ENCODE results near the gene SLC1A3. TPM values are rescaled to one million over a fixed set of nuclear protein-coding genes. Genes with fewer than 3 reads are reported as not detected.
"Not testable (repeated sequence)": the region's sequence is repeated elsewhere in the genome, so short reads cannot be mapped to it uniquely, and the experiment has no call there.

Gene SLC1A3
- total RNA-seq, 6 donors from 2014 or later, result 22.4 to 235 (median 42.0) TPM

DNA sequence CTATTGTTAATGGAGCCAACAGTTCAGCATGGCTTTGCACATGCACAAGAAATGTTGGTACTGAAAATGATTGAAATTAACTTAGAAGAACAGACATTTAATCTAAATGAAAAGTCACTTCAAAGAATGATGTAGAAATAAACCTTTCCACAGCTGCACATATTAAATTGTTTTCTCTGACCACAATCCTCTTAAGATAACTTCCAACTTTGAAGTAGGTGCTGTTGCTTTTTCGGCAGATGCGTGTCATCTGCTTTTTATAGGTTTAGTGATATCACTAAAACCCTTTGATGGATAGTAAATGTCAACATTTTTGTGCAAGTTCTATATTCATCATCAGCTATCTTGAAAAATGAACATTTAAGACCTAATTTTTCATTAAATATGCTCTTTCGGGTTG, 25.3 kb upstream of the SLC1A3 start:
- DNase-seq (no peak), ATAC-seq (ENCODE audit: low FRiP score in 2 of 2) (no peak)
- H3K4me3 ChIP-seq, result no peak overlapping the region
- no peaks in the 10 kb centered on the region for H3K9me3 ChIP-seq
- H3K27ac ChIP-seq, result no peak overlapping the region
- 77 to 85% methylated on average over 3 of the region's 3 CpGs for WGBS, 2 donors
- TF ChIP-seq POLR2AphosphoS5 (IDR thresholded peaks at IDR 0.05) (no peak), POLR2A (IDR thresholded peaks at IDR 0.05) (no peak), EP300 (IDR thresholded peaks at IDR 0.05) (no peak)
- TF ChIP-seq, protein P1, sequence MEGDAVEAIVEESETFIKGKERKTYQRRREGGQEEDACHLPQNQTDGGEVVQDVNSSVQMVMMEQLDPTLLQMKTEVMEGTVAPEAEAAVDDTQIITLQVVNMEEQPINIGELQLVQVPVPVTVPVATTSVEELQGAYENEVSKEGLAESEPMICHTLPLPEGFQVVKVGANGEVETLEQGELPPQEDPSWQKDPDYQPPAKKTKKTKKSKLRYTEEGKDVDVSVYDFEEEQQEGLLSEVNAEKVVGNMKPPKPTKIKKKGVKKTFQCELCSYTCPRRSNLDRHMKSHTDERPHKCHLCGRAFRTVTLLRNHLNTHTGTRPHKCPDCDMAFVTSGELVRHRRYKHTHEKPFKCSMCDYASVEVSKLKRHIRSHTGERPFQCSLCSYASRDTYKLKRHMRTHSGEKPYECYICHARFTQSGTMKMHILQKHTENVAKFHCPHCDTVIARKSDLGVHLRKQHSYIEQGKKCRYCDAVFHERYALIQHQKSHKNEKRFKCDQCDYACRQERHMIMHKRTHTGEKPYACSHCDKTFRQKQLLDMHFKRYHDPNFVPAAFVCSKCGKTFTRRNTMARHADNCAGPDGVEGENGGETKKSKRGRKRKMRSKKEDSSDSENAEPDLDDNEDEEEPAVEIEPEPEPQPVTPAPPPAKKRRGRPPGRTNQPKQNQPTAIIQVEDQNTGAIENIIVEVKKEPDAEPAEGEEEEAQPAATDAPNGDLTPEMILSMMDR (IDR thresholded peaks at IDR 0.05), result no peak
- no peaks in the 10 kb centered on the region for H3K4me1 ChIP-seq
- no peaks in the 10 kb centered on the region for H3K36me3 ChIP-seq
- H3K27me3 ChIP-seq, result no peaks in the 10 kb centered on the region

DNA sequence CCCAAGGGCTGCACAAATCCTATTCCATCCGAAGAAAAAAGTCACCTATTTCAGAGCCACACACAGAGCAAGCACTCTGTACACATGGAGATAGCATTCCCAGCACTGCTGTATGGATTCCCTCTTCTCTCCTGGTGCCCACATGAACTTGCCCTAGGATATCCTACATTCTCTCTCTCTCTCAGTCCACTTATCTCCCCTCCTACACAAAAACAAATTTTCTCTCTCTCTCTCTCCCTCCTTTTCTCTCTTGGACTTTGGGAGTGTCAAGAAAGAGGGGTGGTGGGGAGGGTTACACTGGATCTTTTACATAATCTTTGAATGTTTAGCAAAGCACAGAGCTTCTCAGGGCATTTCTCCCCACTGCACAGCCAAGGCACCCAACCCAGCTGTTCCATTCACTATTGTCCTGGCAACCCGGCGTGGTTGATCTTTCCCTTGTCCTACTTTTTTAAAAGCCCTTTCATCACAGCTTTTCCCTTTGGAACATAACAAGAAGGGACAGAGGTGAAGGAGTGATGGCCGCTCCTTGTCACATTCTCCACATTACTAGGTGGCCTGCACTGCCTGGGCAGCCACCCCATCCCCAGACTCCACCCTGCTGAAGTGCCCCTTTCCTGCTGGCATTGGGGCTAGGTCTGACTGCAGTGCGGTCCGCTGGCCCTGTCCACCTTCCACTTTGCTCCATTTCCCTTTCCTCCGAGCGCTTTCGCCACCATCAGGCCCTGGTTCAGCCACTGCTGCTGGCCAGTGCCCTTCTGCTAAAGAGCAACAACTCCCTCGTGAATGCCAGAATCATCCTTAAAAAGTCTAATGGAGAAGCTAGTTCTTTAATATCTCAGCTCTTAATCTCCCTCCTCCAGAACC, 22.2 kb upstream of the SLC1A3 start:
- 76 to 79% methylated on average over 10 of the region's 10 CpGs for WGBS, 2 donors
- Histone ChIP-seq H3K36me3 (no peaks in the 10 kb centered on the region), H3K4me3 (no peak overlapping the region), H3K9me3 (no peaks in the 10 kb centered on the region), H3K27me3 (no peaks in the 10 kb centered on the region), H3K4me1 (no peaks in the 10 kb centered on the region), H3K27ac (no peak overlapping the region)
- no peak for DNase-seq
- TF ChIP-seq, protein P1 (IDR thresholded peaks at IDR 0.05), result no peak
- no peak for TF ChIP-seq POLR2A (IDR thresholded peaks at IDR 0.05)
- TF ChIP-seq POLR2AphosphoS5 (IDR thresholded peaks at IDR 0.05), result no peak
- no peak for TF ChIP-seq EP300 (IDR thresholded peaks at IDR 0.05)
- ATAC-seq (ENCODE audit: low FRiP score in 2 of 2), result no peak

DNA sequence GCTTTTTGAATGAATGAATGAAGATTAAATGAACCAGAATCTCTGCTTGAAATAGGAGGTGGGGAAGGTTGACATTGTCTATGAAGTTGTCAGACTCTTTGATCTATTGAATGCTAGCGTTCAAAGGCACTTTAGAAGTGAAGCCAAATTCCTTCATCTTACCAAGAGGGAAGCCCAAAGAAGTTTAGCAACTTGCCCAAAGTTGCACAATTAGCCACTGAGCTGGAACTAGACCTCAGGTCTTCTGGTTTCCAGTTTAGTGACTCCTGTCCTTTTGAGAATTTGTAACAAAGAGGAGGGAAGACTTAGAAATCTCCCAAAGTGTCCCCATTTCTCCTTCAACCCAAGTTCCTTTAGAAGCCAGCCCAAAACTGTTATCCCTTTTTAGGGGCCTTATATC, 20.7 kb upstream of the SLC1A3 start:
- TF ChIP-seq, protein P1 (IDR thresholded peaks at IDR 0.05), result no peak
- TF ChIP-seq POLR2AphosphoS5 (IDR thresholded peaks at IDR 0.05) (no peak), POLR2A (IDR thresholded peaks at IDR 0.05) (no peak), EP300 (IDR thresholded peaks at IDR 0.05) (no peak)
- Histone ChIP-seq H3K27ac (no peak overlapping the region), H3K4me1 (no peaks in the 10 kb centered on the region), H3K27me3 (no peaks in the 10 kb centered on the region), H3K4me3 (no peak overlapping the region), H3K9me3 (no peaks in the 10 kb centered on the region), H3K36me3 (no peaks in the 10 kb centered on the region)
- no peak for DNase-seq
- 42 to 48% methylated on average over 1 of the region's 1 CpG for WGBS, 2 donors
- ATAC-seq (ENCODE audit: low FRiP score in 2 of 2), result no peak

DNA sequence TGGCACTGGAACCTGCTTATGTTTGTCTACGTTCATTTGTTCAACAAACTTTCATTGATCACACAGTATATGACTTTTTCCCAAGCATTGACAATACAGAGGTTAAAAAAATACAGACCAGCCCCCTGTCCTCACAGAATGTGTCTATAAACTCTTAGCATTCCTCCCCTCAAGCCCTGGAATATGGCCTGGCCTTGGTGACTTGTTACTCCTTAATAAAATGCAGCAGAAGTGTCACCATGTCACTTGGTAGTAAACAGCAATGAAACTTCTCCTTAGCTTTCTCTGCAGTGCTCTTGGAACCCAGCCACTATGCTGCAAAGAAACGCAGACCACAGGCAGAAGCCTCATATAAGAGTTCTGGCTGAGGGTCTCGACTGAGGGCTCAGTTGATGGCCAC, 19.1 kb upstream of the SLC1A3 start:
- DNase-seq (no peak), ATAC-seq (ENCODE audit: low FRiP score in 2 of 2) (no peak)
- Histone ChIP-seq H3K27me3 (no peaks in the 10 kb centered on the region), H3K4me1 (no peaks in the 10 kb centered on the region), H3K4me3 (no peak overlapping the region), H3K27ac (no peak overlapping the region), H3K9me3 (no peaks in the 10 kb centered on the region), H3K36me3 (no peaks in the 10 kb centered on the region)
- no peak for TF ChIP-seq EP300 (IDR thresholded peaks at IDR 0.05)
- WGBS, 2 donors, result 73 to 77% methylated on average over 3 of the region's 3 CpGs

DNA sequence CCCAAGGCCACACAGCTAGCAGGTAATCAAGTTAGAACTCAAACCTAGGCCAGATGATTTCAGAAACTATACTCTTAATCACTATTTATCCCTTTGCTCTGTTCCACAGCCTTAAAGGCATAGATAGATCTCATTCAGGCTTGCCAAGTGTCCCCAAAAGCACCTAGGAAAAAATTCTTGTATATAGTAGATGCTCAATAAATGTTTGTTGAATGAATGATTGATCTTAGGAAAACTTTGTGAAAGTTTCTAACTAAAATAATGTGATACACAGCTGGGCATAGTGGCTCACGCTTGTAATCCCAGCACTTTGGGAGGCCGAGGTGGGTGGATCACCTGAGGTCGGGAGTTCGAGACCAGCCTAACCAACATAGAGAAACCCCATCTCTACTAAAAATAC, 16.7 kb upstream of the SLC1A3 start:
- H3K9me3 ChIP-seq; H3K27me3 ChIP-seq; DNase-seq; ATAC-seq (ENCODE audit: low FRiP score in 2 of 2); H3K4me1 ChIP-seq; H3K36me3 ChIP-seq; H3K4me3 ChIP-seq; H3K27ac ChIP-seq: not testable (repeated sequence)
- 92 to 95% methylated on average over 4 of the region's 4 CpGs for WGBS, 2 donors
